Stimulated activated CD4-positive, alpha-beta T cell treated with anti-CD3 and anti-CD28 coated beads, Interleukin-1b, Interleukin-23, amount 100 ng/mL, for 48 hours (primary cell): Measurements from ENCODE around the gene RBM39.
"Not testable (repeated sequence)": the region's sequence is repeated elsewhere in the genome, so short reads cannot be mapped to it uniquely, and the experiment has no call there.

Experiments
- DNase-seq: peaks from one replicate; pipeline ENCODE4 v3.0.0-alpha.2; 2020

Gene RBM39

DNA sequence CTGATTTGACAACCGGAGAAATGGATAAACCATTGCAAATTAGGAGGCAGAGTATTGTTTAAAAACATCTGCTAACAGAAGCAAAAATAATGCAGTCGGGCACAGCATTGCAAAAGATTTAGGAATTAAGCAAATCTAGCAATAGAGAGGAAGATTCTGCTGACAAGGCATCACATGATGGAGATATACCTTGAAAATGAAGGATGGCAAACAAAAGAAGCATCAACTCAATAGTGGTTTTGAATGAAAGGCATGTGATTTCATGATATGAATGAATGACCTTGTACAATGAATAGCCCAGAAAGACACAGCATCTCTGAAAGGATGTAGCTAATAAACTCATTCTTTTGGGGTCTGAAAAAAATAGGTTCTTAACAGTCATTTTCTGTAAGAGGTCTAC, 8.6 kb upstream of the RBM39 start:
- no peak for DNase-seq

DNA sequence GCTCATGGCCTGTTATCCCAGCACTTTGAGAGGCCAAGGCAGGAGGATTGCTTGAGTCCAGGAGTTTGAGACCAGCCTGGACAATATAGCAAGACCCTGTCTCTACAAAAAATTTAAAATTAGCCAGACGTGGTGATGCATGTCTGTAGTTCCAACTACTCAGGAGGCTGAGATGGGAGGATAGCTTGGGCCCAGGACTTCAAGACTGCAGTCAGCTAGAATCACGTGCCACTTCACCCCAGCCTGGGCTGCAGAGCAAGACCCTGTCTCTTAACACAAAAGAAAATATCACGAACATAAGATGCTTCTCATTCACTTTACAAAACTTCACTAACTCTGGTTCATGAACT, 2.4 kb upstream of the RBM39 start:
- not testable (repeated sequence) for DNase-seq

DNA sequence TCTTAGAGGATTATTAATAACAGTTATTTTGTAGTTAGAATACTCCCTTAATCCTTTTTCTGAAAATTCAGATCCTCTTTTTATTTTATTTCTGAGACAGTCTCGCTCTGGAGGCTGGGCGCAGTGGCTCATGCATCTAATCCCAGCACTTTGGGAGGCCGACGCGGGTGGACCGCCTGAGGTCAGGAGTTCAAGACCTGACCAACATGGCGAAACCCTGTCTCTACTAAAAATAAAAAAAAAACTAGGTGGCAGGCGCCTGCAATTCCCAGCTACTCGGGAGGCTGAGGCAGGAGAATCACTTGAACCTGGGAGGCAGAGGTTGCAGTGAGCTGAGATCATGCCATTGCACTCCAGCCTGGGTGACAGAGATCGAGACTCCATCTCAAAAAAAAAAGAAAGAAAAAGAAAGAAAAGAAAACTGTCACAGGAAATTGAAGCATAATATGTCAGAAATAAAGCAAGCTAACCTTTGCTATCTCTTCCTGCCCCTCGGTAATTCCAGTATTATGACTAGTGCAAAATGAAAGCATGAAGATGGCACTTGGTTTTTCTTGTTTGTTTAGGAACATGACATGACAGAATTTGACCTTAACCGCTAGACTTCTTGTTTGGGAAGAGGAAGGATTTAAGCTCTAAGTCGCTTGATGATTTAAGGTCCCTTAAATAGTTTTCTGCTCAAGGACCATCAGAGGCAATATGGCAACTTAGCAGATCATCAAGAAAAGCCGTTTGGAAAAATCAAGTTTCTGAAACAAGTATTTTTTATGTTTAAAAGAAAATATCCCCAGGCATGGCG, 1.8 kb upstream of the RBM39 start:
- DNase-seq, result no peak

DNA sequence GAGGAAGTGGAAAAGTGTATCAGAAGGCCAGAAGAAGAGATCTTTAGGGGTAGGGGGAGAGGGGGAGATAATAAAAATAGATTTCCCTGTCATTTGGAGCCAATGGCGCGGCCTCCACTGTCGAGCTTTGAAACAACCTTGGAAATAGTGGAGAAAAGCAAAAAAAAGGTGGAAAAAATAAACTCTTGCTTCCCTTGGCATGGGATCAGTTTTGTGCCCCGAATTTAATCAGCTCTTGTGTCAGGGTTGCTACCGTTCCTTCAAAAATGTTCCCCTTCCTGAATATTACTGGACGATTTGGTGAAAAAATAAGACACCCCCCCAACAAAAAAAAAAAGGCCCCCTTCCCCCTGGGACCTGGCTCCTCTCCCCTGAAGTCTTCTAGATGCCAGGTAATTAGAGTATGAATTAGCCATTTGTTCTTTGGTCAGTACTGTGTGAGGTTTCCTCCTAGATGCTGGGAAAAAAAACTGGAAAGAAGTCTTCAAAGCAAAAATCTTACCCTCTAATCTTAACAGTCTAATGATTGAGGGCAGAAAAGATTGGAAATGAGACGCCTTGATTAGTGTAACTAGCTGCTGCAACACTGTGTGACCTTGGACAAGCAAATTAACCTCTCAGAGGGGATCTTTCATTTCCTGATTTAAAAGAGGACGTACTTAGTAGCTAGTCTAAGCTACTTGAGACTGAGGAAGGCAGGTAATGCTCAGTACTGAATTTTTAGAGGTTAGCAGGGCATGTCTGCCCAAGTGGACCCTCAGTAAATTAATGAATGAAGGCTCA, 872 bp upstream of the RBM39 start:
- DNase-seq, result no peak

DNA sequence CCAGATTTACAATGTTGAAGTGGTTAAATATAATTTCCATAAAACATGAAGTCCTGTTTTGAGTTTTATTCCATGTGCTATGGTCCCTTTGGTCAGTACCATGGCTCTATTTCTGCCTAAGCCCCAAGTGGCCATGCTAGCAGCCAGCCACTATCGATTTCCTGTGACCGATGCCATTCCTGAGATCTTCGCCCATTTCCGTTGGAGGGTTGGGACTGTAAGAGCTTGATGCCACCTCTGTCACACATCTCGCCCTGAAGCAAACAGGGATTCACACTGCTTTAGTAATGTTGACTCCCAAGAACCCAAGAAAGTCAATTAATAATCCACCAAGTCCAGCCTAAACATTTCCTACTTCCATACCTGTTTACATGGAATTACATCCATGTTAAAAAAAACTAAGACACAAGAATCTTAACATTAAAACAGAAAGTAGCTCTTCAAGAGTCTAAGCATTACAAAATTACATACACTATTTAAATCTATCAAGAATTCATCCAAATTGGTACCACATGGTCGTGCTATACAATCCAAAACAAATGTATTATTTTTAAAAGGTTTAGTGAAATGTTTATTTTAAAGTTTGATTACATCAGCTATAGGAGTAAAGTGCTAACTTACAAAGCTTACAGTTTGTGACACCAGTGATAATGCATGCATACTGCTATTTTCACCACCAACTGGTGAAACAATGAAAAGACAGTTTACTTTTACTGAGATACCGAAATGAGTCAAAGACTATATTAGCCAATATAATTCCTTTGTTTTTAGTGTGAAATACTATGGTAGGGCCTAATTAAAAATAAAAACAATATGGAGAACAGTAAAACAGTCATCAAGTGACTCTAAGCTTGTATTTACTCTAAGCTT, 2.5 kb downstream of the RBM39 start:
- no peak for DNase-seq

DNA sequence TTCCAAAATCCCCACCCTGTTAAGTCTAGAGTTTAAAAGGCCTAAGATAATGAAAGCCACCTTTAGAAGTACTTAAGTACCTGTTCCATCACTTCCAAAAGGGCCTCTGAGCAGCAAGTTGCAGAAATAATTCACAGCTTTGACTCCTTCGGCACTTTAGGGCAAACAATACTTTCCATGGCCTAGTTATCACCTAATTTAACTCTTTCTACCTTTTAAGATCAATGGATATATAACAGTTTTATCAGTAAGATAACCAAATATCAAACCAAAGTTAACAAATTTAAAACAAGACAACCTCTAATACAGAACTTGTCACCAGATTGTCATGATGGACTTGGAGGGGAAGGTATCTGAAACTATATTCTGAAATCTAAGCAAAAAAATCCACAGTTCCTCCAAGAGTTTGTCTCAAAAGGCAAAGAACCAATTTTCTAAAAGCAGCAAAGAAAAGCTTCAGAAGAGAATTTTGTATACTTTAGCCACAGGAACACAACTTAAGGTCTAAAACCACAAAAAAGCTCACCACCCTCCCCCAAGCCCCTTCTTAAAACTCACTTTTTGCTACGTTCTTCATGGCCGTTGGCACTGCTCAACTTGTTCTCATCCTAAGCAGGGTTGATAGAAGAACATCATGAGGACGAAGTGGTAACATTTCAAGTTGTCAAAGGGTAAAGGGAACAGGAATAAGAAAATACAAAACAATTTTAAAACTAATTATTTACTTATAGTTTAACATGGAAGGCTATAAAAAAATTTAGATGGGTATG, 3.5 kb downstream of the RBM39 start:
- DNase-seq, result no peak

DNA sequence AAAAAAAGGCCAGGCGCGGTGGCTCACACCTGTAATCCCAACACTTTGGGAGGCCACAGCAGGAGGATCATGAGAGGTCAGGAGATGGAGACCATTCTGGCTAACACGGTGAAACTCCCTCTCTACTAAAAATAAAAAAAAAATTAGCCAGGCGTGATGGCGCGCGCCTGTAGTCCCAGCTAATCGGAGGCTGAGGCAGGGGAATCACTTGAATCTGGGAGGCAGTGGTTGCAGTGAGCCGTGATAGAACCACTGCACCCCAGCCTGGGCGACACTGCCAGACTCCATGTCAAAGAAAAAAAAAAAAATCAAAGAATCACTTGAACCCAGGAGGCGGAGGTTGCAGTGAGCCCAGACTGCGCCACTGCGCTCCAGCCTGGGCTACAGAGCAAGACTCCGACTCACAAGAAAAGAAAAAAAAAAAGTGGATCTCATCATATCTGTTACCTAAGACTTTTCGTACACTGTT, 4.2 kb downstream of the RBM39 start:
- no peak for DNase-seq

DNA sequence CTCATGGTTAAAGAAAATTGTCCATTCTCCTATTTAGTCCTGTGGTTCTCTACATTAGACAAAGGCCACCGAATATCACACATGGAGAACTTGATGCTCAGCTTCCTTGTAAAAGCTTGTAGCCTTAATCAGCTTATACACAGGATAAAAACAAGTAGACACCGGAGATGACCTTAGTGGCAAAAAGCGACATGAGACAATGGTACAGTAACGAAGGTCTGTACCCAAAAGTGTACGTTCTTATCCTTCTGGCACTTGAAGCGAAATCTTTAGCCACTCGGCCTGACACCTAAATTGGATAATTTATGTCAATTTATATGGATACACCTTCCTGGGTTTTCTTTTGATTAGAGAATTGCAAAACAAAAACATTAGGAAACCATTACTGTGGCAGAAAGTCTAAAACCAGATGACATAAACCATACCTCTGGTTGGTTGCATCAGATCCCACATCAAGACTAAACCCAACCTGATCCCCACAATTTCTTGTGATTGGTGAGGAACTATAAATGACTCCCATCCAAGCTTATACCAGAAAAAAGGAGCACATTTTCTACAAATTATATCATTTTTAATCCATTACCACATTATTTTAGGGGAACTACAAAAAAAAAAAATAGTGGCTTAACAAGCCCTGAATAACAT, 6.1 kb downstream of the RBM39 start:
- DNase-seq, result no peak

DNA sequence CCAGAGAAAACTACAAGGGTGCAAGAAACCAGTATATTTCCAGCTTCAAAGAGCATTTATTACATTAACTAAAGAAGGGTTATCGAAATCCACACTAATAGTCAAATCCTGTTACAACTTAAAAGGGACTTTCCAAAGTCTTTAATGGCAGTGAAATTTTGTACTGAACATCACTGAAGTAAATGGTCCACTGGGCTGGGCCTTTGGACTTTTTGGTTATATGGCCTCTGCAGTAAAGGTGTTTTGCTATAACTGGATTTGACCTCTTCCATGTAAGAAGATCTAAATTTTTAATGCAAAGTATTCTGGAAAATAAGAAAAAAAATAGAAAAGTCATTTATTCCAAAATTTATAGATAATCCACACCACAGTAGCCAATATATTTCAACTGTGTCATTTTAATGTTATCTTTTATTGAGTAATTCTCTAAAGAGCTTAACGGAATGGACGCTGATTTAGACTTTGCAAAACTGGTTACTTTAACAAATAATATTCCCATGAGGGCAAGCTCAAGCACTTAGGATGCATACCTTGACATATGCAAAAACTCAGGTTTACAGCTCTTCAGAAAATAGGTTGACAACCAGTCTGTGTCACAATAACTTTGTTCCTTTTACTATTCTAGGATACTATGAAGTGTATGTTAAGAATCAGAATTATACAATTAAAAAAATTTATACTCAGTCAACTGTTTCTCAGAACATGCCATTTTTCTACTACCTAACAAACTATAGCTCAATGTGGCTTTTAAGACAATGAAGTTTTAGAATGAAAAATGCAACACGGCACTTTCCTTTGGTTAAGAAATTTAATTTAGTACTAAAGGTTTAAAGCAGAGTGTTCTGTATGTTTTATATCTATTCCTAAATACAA, 7.0 kb downstream of the RBM39 start:
- no peak for DNase-seq

DNA sequence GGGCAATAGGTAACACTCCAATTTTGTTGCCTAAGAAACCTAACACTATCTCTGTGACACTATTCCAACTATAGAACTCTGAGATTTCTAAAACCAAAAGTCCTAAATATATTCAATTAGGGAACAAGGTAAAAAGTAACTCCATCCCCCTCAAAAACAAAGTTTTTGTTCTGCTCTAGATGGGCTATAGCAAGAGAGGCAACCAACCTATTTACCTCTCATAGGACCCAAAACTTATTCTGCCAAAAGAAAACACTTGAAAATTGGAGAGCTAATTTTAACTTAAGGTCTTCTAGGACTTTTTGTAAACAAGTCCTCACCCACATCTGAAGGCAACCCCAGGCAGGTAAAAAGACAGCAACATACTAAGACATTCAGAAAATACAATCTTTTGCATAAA, 7.7 kb downstream of the RBM39 start:
- DNase-seq, result no peak

DNA sequence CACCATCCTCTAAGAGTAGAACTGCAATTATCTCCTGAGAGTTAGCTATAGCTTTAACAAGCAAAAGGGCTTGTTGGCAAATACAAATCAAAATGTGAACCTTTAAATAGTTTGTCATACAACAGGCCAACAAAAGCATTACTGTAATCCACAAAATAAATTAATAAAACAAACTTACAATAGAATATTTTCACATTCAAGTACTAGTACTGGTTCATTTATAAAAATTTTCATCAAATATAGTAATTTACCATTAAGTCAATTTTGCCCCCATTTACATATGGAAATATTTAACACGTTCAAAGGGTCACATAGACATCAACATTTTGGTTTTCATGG, 9.4 kb downstream of the RBM39 start:
- DNase-seq, result no peak

DNA sequence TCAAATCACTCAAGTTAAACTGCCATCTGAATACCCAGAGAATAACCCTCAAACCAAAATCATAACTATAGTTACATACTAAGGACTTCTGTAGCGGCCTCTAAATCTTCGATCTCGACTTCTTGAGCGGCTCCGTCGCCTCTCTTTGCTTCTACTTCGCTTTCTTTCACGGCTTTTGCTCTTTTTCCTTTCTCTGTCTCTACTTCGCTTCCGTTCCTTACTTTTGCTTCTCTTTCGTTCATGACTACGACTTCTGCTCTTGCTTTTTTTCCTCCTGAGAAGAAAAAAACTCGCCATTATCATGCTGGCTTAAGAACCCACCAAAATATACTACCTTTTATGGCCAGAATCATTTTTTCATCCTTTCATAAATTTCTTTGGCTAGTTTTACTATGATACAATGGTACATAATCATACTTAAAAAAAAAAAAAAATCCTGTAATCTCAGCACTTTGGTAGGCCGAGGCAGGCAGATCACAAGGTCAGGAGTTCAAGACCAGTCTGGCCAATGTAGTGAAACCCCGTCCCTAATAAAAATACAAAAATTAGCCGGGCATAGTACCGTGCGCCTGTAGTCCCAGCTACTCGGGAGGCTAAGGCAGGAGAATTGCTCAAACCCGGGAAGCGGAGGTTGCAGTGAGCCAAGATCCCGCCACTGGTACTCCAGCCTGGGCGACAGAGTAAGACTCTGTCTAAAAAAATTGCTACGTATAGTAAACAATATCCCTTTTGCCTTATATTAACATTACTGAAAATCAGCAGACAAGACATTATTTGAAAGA, 10.0 kb downstream of the RBM39 start:
- DNase-seq, result no peak

DNA sequence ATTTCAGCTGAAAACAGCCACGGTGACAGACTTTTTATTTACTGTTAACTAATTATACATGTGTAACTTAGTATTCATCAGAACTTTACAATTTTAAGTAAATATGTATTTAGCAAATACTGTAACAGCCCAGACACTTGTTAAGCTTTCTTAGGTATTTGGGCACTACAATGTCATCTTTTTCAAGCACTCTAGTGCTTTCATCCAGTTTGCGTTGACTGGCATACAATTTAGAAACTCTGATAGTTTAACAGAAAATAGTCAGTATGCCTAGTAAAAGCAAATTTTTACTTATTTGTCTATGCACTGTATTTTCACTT, 10.6 kb downstream of the RBM39 start:
- no peak for DNase-seq

DNA sequence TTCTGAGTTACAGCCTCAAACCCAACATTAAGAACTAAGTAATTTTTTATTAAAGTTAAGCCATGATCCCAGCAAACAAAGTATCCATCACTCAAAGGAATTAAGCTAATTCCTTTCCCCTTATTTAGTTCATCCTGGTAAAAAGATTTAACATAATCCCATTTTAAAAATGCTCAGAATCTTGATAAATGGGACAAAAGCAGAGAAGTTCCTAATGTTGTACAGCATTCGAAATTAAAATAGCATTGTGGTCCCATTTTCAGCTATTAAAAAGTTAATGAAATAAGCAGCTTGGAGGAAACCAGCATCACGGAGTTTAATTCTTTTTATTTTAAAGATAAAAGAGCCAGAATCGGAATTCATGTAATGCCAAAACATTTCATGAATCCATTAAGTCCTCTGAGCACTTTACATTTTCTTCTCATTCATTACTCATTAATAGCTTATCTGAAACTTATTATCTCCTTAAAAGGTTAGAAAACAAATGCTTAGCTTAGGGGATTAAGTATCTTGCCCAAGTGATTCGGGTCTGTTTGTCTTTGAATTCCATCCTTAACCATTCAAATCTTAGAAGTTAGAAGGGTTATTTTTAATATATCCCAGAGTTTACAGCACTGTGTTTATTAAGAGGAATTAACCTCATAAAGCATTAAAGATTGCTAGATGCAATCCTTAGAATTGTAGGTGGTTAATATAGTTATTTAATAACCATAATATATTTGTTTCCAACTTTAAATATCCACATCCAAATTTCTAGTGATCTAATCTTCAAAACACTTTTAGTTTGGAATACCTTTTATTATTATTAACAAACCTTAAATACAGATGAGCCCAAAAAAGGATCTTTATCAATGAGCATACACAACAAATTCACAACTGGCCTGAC, 11.2 kb downstream of the RBM39 start:
- no peak for DNase-seq

DNA sequence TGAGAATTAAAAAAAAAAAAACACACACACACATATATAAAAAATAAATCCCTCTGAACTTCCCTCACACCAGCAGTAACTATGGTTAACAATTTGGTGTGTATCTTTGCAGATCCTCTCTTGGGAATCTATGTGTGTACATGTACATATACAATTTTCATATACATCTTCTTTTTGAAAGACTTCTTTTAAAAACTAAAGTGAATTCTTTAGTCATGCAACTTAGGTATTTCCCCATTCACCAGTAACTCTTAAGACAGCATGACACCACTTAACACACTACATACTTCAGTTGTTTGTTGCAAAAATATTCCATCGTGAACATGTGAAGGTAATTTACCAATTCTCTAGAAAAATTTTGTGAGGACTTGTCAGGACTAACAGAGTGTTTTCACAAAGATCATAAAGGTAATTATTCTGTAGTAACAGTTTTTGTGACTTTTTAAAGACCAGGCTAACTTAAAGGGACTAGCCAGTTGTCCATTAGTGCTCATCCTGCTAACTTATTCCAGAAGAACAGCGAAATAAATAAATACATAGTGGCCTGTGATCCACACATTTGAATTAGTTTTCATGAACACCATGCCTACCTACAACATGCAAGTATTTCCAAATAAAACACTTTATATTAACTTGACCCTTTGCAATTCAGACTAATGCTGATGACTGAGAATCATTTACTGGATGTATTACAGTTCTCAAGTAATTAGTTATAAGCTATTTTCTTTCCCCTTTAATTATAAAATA, 12.1 kb downstream of the RBM39 start:
- no peak for DNase-seq

DNA sequence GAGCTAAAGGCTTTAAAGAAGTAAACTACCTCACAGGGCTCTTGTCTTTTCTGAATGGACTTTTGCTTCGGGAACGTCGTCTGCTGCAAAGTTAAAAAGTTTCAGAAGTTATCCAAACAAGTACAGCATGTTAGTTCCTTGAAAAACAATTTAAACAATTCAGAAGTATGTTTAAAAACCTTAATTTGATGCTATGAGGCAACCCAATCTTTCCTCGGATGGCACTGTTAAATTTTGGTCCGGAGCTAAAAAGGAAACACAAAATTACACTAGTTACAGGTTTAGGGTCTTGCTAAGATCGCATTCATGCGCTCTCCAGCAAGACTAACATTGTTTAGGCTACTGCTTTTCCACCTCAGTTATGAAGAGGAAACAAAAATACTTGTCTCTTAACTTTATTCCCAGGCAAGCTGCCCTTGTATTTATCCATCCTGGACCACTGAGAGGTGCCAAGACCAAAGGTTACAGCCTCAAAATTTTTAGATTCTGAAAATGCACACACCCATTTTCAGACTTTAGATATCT, 12.7 kb downstream of the RBM39 start:
- no peak for DNase-seq

DNA sequence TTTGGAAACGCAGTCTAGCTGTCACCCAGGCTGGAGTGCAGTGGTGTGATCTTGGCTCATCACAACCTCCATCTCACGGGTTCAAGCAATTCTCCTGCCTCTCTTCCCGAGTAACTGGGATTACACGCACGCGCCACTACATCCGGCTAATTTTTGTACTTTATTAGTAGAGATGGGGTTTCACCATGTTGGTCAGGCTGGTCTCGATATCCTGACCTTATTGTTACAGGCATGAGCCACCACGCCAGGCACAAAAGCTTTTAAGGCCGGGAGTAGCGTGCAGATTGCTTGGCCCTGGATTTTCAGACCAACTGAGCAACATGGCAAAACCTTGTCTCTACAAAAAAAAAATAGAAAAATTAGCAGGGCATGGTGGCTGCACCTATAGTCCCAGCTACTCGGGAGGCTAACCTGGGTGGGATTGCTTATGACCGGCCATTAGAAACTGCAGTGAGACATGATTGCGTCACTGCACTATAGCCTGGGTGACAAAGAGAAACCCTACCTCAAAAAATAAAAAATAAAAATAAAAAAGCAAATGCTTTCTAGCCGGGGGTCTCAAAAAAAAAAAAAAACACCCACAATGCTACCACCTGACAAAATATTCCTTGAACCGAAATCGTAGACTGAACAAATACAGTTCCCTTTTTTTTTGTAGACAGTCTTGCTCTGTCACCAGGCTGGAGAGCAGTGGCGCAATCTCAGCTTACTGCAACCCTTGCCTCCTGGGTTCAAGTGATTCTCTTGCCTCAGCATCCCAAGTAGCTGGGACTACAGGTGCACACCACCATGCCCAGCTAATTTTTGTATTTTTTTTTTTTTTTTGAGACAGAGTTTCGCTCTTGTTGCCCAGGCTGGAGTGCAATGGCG, 15.0 kb downstream of the RBM39 start:
- DNase-seq, result no peak
